SKM-1 treated with dmso at 0.1 percent for 144 hours (cell line): ENCODE data around the gene HADHB.
"Not testable (repeated sequence)": the region's sequence is repeated elsewhere in the genome, so short reads cannot be mapped to it uniquely, and the experiment has no call there.

Source experiments
- DNase-seq: peaks from one replicate; lab custom pipeline; 2025; ENCODE audit not compliant: unreplicated experiment; lab: John Stamatoyannopoulos, UW

HADHB gene

GRCh38 chr2:26243470-26244308 is 1.1 kb upstream of the HADHB start:
- no peak for DNase-seq

- DNase-seq: peak; percentile 18
Measured at GRCh38 chr2:26245231-26245732, 543 bp downstream of the HADHB start.

DNA sequence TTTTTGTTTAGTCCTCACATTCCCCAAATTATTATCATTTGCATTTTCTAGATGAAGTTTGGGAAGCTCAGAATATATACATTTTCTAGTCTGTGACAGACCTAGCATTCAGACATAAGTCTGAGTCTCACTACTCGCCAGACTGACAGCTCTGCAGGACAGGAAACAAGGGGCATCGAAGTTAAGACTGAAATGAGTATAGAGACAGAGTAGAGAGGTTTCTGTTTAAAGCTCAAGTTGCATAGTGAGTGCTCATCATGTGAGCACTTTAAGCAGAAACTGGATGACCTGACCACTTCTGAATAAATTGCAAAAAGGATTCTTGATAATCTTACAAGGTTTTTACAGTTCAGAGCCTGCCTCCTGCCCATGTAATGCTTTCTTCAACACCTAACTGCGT is 1.1 kb downstream of the HADHB start:
- DNase-seq: no peak

GRCh38 chr2:26246818-26247217 is 2.1 kb downstream of the HADHB start:
- DNase-seq: no peak

DNA sequence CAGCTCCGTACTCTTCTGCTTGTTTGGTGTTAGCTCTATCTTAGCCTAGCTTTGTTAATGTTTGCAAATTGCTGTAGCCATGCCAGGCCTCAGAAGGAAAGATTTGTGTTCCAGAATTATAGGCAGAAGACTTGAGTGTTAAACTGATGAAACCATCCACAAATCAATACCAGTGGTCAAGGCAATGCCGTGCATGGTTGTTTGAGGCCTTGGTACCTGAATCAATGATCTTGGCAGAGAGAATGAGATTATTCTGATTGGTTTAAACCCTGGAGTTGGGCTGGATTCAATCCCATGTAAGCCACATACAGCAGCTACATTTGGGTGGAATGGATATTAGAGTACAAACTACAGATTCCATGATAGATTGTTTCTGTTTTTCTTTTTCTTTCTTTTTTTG is 4.9 kb downstream of the HADHB start:
- DNase-seq: no peak

DNA sequence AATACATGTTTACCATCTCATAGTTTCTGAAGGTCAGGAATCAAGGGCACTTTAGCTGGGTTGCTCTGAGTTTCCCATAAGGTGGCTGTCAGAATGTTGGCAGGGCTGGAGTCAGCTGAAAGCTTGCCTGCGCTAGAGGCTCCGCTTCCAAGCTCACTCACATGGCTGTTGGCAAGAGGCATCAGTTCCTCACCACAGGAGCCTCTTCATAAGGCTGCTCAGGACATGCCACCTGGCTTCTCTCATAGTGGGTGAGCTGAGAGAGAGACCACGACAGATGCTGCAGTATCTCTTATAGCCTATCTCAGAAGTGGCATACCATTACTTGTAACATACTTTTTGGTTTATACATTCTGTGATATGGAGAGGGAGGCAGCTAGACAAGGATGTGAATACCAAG is 7.2 kb downstream of the HADHB start:
- no peak for DNase-seq

GRCh38 chr2:26255759-26256384 is 11.1 kb downstream of the HADHB start:
- no peak for DNase-seq

GRCh38 chr2:26258836-26259235 is 14.1 kb downstream of the HADHB start:
- DNase-seq: not testable (repeated sequence)

GRCh38 chr2:26268213-26268612 is 23.5 kb downstream of the HADHB start:
- DNase-seq: peak; percentile 10

DNA sequence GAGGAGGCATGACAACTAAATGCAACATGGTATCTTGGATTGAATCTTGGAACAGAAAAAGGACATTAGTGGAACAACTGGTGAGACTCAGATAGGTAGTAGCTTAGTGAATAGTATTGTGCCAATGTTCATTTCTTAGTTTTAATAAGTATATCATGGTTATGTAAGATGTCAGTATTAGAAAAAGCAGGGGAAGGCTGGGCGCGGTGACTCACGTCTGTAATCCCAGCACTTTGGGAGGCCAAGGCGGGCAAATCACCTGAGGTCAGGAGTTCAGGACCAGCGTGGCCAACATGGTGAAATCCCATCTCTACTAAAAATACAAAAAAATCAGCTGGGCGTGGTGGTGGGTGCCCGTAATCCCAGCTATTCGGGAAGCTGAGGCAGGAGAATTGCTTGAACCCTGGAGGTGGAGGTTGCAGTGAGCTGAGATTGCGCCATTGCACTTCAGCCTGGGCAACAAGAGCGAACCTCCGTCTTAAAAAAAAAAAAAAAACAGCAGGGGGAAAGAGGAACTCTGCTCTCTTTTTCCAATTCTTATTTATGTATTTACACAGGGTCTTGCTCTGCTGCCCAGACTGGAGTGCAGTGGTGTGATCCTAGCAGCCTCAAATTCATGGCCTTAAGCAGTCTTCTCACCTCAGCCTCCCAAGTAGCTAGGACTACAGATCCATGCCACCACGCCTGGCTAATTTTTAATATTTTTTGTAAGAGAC is 24.1 kb downstream of the HADHB start:
- DNase-seq: peak; percentile 28

DNA sequence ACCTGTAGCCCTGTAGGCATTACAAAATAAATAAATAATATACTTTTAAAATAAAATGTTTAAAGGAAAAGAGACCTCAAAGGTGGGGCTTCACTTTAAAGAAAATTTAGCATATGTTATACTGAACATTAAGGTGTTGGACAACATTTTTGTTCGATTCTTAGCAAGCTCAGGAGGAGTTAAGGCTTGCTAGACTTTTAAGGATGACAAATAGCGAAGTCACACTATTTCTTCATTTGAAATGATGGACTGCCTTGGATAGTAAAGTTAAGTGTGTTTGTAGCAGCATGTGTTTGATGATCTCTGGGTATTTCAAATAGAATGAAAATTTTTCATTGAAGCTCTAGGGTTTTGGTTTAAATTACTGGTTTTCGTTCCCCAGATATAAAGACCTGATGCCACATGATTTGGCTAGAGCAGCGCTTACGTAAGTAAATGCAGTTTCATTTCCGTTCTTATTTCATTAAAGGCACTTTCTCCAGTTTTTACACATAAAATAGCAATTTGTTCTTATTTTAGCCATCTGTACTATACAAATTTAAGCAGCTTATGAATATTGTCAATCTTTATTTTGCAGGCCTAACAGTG is 24.9 kb downstream of the HADHB start:
- no peak for DNase-seq

DNA sequence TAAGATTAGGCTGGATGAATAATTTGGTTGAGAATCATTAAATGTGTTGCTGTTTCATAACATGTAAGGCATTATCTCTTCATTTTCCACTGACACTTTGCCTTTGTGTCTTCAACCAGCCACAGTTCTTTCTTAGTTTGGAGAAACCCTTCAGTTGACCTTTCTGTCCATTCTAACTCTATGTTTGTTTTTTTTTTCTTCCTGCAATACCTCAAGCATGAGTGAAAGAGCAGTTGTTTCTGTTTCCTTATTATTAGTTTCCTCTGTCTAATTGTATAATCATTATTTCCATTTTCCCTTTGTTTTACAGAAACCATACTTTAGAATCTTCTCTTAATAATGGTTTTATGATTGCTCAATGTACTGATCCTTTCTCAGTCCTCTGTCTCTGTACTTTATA is 25.6 kb downstream of the HADHB start:
- no peak for DNase-seq

- no peak for DNase-seq
Measured at GRCh38 chr2:26273501-26273900, 28.8 kb downstream of the HADHB start.

GRCh38 chr2:26274058-26274613 is 29.4 kb downstream of the HADHB start:
- no peak for DNase-seq

GRCh38 chr2:26276484-26277227 is 31.9 kb downstream of the HADHB start:
- no peak for DNase-seq

DNA sequence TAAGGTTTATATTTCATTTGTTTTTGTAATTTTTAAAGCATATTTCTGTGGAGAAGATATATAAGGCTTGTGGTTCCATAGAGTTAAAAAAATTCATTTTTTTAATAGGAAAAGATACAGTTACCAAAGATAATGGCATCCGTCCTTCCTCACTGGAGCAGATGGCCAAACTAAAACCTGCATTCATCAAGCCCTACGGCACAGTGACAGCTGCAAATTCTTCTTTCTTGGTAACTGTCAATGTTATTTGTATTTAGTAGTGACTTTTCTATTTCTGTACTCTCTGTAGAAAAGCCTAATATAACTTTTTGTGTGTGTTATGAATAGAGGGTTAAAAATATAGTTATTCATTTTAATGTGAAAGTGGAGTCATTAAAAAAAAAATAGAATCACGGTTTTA is 35.1 kb downstream of the HADHB start:
- DNase-seq: no peak

- no peak for DNase-seq
Measured at GRCh38 chr2:26281226-26281625, 36.5 kb downstream of the HADHB start.

DNA sequence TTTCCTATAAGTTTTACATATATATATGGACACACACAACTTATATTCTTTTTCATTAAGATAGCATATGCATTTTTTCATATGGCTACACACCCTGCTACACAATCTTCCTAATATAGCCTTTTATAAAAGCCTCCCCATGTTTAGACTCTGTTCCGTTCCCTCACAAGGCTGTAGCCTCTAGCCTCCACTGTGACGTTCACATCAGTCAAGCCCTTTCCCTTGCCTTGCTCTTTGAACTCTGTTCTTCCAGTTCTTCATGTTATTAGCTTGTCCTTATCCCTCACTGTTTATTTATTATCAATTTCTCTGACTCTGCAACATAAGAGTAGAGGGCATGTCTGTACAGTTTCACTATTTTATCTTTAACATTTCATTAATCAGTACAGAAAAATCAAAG is 38.9 kb downstream of the HADHB start:
- no peak for DNase-seq

- no peak for DNase-seq
Measured at GRCh38 chr2:26284132-26284531, 39.4 kb downstream of the HADHB start.

- no peak for DNase-seq
Measured at GRCh38 chr2:26285931-26286330, 41.2 kb downstream of the HADHB start.
